ENCODE measurements around the gene PRRC2A. TPM values are rescaled to one million over a fixed set of nuclear protein-coding genes. Genes with fewer than 3 reads are reported as not detected.

PRRC2A gene
- total and polyA plus RNA-seq, 2 donors = 53.7 to 115 TPM

DNA sequence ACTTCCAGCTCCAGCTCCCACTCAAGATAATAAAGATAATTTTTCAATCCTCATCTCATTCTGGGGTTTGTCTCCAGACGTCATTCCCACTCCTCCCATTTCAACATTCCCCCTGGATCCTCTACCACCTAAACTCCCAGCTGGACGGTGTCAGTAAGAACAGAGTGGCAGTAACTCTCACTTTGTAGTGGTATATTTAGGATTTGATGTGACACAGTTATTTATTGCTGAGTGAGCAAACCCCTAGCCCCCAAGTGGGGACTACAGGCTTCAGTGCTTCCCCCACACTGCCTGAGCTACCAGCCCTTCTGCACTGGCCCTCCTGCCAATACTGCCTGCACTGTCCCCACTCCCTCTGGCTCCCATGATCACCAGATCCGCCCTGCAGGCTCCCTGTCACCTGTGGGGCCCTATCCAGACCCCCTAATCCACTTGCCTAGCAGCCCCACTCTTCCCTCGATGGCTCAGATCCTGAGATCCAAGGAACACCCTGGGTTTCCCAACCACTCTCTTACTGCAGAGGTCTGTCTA, 37.7 kb downstream of the PRRC2A start:
- WGBS = 78% methylated on average over 4 of the region's 4 CpGs
- Histone ChIP-seq H3K4me1 (ENCODE audit: insufficient read depth) (peaks cover 3% of the 10 kb centered on the region), H3K27ac (ENCODE audit: low read depth) (no peak overlapping the region)

GRCh38 chr6:31658983-31659648, 38.6 kb downstream of the PRRC2A start:
- peak overlapping the region; percentile 21 for H3K4me3 ChIP-seq (ENCODE audit: low read depth, low read length)

More for the DNA sequence above, 37.7 kb downstream of the PRRC2A start:
- Histone ChIP-seq H3K36me3 (ENCODE audit: insufficient read depth) (no peaks in the 10 kb centered on the region), H3K4me3 (ENCODE audit: low read depth, low read length) (no peak overlapping the region)
- no peak for DNase-seq (ENCODE audit: extremely low spot score)

GRCh38 chr6:31659649-31660380, 39.3 kb downstream of the PRRC2A start:
- no peaks in the 10 kb centered on the region for H3K36me3 ChIP-seq (ENCODE audit: insufficient read depth)
- DNase-seq (ENCODE audit: extremely low spot score) = no peak
- 21% methylated on average over 13 of the region's 13 CpGs for WGBS
- peak overlapping the region; percentile 92 for H3K27ac ChIP-seq (ENCODE audit: low read depth)
- H3K4me3 ChIP-seq (ENCODE audit: low read depth, low read length) = peak overlapping the region; percentile 81
- peaks cover 3% of the 10 kb centered on the region for H3K4me1 ChIP-seq (ENCODE audit: insufficient read depth)

More at GRCh38 chr6:31658983-31659648, 38.6 kb downstream of the PRRC2A start:
- Histone ChIP-seq H3K27ac (ENCODE audit: low read depth) (no peak overlapping the region), H3K36me3 (ENCODE audit: insufficient read depth) (no peaks in the 10 kb centered on the region), H3K4me1 (ENCODE audit: insufficient read depth) (peaks cover 3% of the 10 kb centered on the region)
- no peak for DNase-seq (ENCODE audit: extremely low spot score)
- WGBS = 83% methylated on average over 13 of the region's 13 CpGs

DNA sequence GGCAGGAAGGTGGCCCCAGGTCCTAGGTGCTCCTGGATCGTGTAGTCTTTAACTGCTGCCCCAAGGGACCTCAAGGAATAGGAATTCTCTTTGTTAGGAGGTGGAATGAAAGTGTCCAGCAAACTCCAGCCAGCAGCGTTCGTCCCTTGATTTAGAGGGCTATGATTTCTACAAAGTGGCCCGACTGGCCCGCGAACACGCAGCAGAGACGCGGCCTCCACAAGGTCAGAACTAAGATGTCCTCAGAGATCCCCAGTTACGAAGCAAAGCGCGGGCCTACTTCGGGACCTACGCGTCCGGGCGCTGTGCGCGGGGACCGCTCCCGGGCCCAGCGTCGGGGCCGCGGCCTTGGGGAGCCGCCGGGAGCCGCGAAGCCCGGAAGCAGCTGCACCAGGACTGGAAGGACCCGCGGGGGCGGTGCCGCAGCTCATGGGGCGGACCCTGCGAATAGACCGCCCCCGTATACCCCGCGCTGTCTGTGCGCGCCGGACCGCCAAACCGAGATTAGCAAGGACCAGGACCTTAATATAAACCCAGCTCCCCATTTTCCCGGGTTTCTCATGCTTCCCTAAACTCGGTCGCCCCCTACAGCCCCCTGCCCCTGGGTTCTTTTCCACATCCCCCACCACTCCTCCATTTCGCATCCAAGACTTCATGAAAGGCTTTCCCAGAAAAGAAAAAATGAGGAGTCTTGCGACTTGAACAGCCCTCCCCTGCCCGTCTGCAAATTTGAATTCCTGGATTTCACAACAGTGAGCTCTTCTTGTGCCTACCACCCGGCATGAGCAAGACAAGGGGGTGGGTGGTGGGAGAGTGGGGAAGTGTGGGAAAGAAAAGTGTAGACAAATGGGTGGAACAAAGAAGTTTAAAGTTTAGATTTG, 40.1 kb downstream of the PRRC2A start, which contains the start of gene C6orf47:
C6orf47 (minus strand) TSS at position 398 of the 881 bp plus-strand sequence. CDS start 831 bp downstream, outside the sequence.
- H3K4me3 ChIP-seq (ENCODE audit: low read depth, low read length) = peak within 1 kb of the TSS; percentile 81
- peak within 1 kb of the TSS; percentile 92 for H3K27ac ChIP-seq (ENCODE audit: low read depth)
- H3K4me1 ChIP-seq (ENCODE audit: insufficient read depth) = peaks cover 3% of the 10 kb centered on the region
- under 1% methylated on average over 52 of the region's 52 CpGs for WGBS
- DNase-seq (ENCODE audit: extremely low spot score) = peak; percentile 54
- no peaks in the 10 kb centered on the region for H3K36me3 ChIP-seq (ENCODE audit: insufficient read depth)

GRCh38 chr6:31661262-31662123, 41.0 kb downstream of the PRRC2A start:
- H3K4me3 ChIP-seq (ENCODE audit: low read depth, low read length) = peak overlapping the region; percentile 81
- 75% methylated on average over 12 of the region's 12 CpGs for WGBS
- no peak for DNase-seq (ENCODE audit: extremely low spot score)
- H3K4me1 ChIP-seq (ENCODE audit: insufficient read depth) = peaks cover 3% of the 10 kb centered on the region
- H3K36me3 ChIP-seq (ENCODE audit: insufficient read depth) = no peaks in the 10 kb centered on the region
- peak overlapping the region; percentile 92 for H3K27ac ChIP-seq (ENCODE audit: low read depth)

DNA sequence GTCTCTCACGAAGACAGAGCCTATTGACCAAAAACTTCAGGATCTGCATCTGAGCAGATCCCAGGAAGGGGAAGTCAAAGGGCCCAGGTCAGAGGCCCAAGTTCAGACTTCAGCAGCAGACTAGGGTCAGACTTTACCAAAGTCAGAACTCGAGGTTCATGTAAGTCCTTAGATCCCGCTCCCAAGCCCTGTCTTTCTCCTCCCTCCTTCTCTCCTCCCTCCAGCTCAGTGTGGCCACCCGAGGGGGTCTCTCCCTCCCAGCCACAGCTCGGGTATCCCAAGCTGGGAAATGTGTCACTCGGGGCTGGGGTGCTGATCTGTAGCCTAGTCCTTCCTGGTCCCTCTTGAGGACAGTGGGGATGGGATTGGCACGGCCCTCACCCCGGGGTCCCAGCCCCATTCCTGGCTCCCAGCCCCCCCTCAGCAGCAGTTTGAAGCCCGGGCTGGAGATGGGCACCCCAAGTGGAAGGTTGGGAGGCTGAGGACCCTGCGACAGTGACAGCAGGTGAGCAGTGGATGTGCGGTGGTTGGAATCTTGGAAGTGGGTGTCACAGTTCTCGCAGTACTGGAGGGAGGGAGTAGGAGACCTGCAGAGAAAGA, 41.7 kb downstream of the PRRC2A start:
- Histone ChIP-seq H3K4me1 (ENCODE audit: insufficient read depth) (peaks cover 3% of the 10 kb centered on the region), H3K27ac (ENCODE audit: low read depth) (no peak overlapping the region)
- no peak for DNase-seq (ENCODE audit: extremely low spot score)

DNA sequence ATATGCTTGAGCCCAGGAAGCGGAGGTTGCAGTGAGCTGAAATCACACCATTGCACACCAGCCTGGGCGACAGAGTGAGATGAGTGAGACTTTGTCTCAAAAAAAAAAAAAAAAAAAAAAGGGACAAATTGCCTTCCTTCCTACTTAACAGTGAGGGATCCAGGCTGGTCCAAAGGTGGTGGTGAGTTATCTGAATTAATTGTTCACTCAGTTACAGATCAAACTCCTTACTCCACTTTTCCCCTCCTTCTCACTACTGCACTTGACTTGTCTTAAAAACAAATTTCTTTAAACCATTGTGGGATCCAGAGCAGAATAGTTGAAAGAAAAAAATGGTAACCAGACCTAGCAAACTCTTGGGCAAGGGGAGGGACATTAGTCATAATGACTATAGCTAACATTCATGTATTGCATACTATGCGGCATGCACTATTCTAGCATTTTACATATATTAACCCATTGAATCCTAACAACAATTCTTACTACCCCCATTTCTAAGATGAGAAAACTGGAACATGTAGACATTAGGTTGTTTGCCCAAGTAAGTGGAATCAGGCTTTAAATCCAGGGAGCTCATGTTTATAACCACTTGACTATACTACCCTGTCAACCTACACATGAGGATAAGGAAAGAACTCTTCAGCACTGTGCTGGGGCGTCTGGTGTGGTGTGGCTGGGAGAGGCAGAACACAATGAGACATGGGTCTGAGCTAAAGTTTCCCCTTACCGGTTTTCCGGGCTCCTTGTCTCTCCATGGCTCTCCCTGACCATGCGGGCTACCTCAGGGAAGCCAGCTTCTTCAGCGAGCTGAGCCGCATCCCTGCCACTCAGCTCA, 42.8 kb downstream of the PRRC2A start:
- no peak for DNase-seq (ENCODE audit: extremely low spot score)
- Histone ChIP-seq H3K4me3 (ENCODE audit: low read depth, low read length) (peak overlapping the region; percentile 80), H3K36me3 (ENCODE audit: insufficient read depth) (no peaks in the 10 kb centered on the region), H3K4me1 (ENCODE audit: insufficient read depth) (peaks cover 3% of the 10 kb centered on the region), H3K27ac (ENCODE audit: low read depth) (peak overlapping the region; percentile 49)
- WGBS = 56% methylated on average over 9 of the region's 9 CpGs

More for the DNA sequence above, 41.7 kb downstream of the PRRC2A start:
- no peaks in the 10 kb centered on the region for H3K36me3 ChIP-seq (ENCODE audit: insufficient read depth)
- no peak overlapping the region for H3K4me3 ChIP-seq (ENCODE audit: low read depth, low read length)
- WGBS = 90% methylated on average over 12 of the region's 12 CpGs

- H3K4me3 ChIP-seq (ENCODE audit: low read depth, low read length) = peak overlapping the region; percentile 80
- peaks cover 1% of the 10 kb centered on the region for H3K36me3 ChIP-seq (ENCODE audit: insufficient read depth)
- H3K4me1 ChIP-seq (ENCODE audit: insufficient read depth) = peaks cover 3% of the 10 kb centered on the region
- WGBS = 10% methylated on average over 17 of the region's 17 CpGs
- peak overlapping the region; percentile 92 for H3K27ac ChIP-seq (ENCODE audit: low read depth)
- DNase-seq (ENCODE audit: extremely low spot score) = no peak
Observed at GRCh38 chr6:31663961-31664789, 43.7 kb downstream of the PRRC2A start.

DNA sequence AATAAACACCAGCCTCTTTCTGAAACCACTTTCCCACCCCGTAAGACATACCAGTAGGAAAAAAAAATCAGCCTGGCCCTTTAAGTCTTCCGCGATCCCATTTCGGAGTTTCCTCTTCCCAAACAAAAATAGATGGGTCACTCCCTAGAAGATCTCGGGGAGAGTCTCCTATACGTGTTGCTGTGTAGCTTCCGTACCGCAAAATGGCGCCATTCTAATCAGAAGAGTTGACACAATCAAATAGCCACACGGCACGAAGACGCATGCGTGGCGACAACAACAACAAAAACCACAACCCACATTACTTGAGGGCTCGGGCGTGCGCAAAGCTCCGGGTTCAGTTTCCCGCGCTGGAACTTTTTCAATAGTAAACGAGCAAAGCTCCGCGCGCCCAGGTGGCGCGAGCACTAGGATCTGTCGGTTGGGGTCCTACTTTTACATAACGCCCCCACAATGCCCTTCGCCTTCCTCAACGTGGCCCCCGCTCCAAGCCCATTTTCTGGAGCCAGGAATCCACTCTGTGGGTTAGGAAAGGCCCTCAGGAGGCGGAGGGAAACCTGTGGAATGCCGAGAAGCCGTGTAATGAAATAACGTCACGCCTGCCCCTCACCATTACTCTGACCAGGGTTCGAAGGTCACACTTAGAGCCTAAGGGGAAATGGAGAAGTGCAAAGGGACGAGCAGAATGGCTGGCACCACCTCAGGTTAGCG, 44.4 kb downstream of the PRRC2A start, which contains the start of gene GPANK1:
GPANK1 (minus strand) TSS at position 208 of the 711 bp plus-strand sequence. CDS start 519 bp downstream, outside the sequence.
- Histone ChIP-seq H3K4me3 (ENCODE audit: low read depth, low read length) (peak within 1 kb of the TSS; percentile 80), H3K27ac (ENCODE audit: low read depth) (peak within 1 kb of the TSS; percentile 92), H3K4me1 (ENCODE audit: insufficient read depth) (no peaks in the 10 kb centered on the region), H3K36me3 (ENCODE audit: insufficient read depth) (peaks cover 6% of the 10 kb centered on the region)
- DNase-seq (ENCODE audit: extremely low spot score) = peak; percentile 92
- under 1% methylated on average over 39 of the region's 39 CpGs for WGBS

GRCh38 chr6:31665501-31666336, 45.2 kb downstream of the PRRC2A start, which contains the start of gene CSNK2B:
TSS of gene CSNK2B (plus strand) at chr6:31666080. CDS start at chr6:31666832, 752 bp downstream.
- WGBS = under 1% methylated on average over 63 of the region's 63 CpGs
- Histone ChIP-seq H3K4me3 (ENCODE audit: low read depth, low read length) (peak within 1 kb of the TSS; percentile 80), H3K4me1 (ENCODE audit: insufficient read depth) (no peaks in the 10 kb centered on the region), H3K36me3 (ENCODE audit: insufficient read depth) (peaks cover 7% of the 10 kb centered on the region), H3K27ac (ENCODE audit: low read depth) (peak within 1 kb of the TSS; percentile 92)
- peak; percentile 97 for DNase-seq (ENCODE audit: extremely low spot score)
